ENCODE data around the gene TMEM116.
A peak's percentile ranks its signal among the peaks of the same experiment; 100 is the strongest.

Gene TMEM116

GRCh38 chr12:111887926-111888745 lies 124.8 kb downstream of the TMEM116 start:
- peak; percentile 70 for DNase-seq

- DNase-seq = peak; percentile 60
Observed at GRCh38 chr12:111886662-111887545, 126.1 kb downstream of the TMEM116 start.

- peak; percentile 45 for DNase-seq
Observed at GRCh38 chr12:111881716-111882115, 131.2 kb downstream of the TMEM116 start.

All from suppressor macrophage treated with lipopolysaccharide for 4 hours (primary cell).